IMR-90 (cell line): ENCODE measurements around the gene NFASC. TPM values are rescaled to one million over a fixed set of nuclear protein-coding genes. Genes with fewer than 3 reads are reported as not detected.

Experiments
- ATAC-seq: fragments of 200-7000 bp; cut with Tn5 transposase; 2 replicates; pipeline ENCODE4 v1.9.1; 2020; ENCODE audit warnings: low read depth, mild to moderate bottlenecking, moderate library complexity
- BruUV-seq: library from RNA; stranded (reverse); fragments of 400-500 nt; replicated peaks from 2 replicates; lab custom pipeline; 2021; lab: Mats Ljungman, UMichigan
- CTCF ChIA-PET: fragments of 300-600 bp; formaldehyde crosslinking; extraction: SDS; loops from one replicate; lab custom pipeline; 2021; ENCODE audit warnings: antibody characterized with exemption; lab: Yijun Ruan, JAX
- POLR2A ChIA-PET: fragments of 300-600 bp; sonication (Branson Sonifier 250); formaldehyde crosslinking; loops from one replicate; lab custom pipeline; 2022; ENCODE audit warnings: antibody characterized with exemption; ENCODE audit not compliant: unreplicated experiment; lab: Charles Lee
- DNase-seq: peaks from one replicate; pipeline ENCODE4 v3.0.0; 2013
- H2AFZ ChIP-seq: replicated peaks from 2 replicates; pipeline ENCODE3; 2013; ENCODE audit warnings: low read length, mild to moderate bottlenecking; ENCODE audit not compliant: poor library complexity
- H2AK5ac ChIP-seq: 2 replicates; pipeline ENCODE4 v1.6.1; 2013; ENCODE audit warnings: low read depth, low read length, inconsistent platforms
- H2AK9ac ChIP-seq: replicated peaks from 2 replicates; pipeline ENCODE3; 2013; ENCODE audit warnings: mild to moderate bottlenecking, low read depth, low read length, moderate library complexity; ENCODE audit not compliant: poor library complexity
- H2BK120ac ChIP-seq: 2 replicates; pipeline ENCODE4 v1.6.1; 2013; ENCODE audit warnings: low read depth, low read length, inconsistent platforms
- H2BK15ac ChIP-seq: 3 replicates; pipeline ENCODE4 v1.6.1; 2013; ENCODE audit warnings: low read depth, low read length, inconsistent platforms
- H2BK20ac ChIP-seq: 2 replicates; pipeline ENCODE4 v1.6.1; 2013; ENCODE audit warnings: low read depth, mild to moderate bottlenecking, inconsistent platforms, low read length, moderate library complexity
- H2BK5ac ChIP-seq: 2 replicates; pipeline ENCODE4 v1.6.1; 2013; ENCODE audit warnings: mild to moderate bottlenecking, low read depth, low read length, inconsistent platforms; ENCODE audit not compliant: poor library complexity, severe bottlenecking
- H3K14ac ChIP-seq: replicated peaks from 2 replicates; pipeline ENCODE4 v1.6.1; 2013; ENCODE audit warnings: low read depth, low read length, inconsistent platforms
- H3K18ac ChIP-seq: 2 replicates; pipeline ENCODE4 v1.6.1; 2013; ENCODE audit warnings: low read depth, low read length, control low read depth
- H3K23ac ChIP-seq: 2 replicates; pipeline ENCODE4 v1.6.1; 2013; ENCODE audit warnings: low read depth, low read length, inconsistent platforms
- H3K27ac ChIP-seq: 2 replicates; pipeline ENCODE4 v1.5.1; 2013; ENCODE audit warnings: mild to moderate bottlenecking, control low read depth, low read length; ENCODE audit not compliant: insufficient read depth
- H3K27me3 ChIP-seq: 2 replicates; pipeline ENCODE4 v1.6.1; 2013; ENCODE audit warnings: low read length; ENCODE audit not compliant: control insufficient read depth, insufficient read depth
- H3K36me3 ChIP-seq: 2 replicates; pipeline ENCODE4 v1.6.1; 2013; ENCODE audit warnings: low read length, mixed read lengths; ENCODE audit not compliant: control insufficient read depth, insufficient read depth
- H3K4ac ChIP-seq: 2 replicates; pipeline ENCODE4 v1.6.1; 2013; ENCODE audit warnings: low read depth, low read length, inconsistent platforms
- H3K4me1 ChIP-seq: 2 replicates; pipeline ENCODE4 v1.6.1; 2013; ENCODE audit warnings: low read length, mixed read lengths; ENCODE audit not compliant: control insufficient read depth, insufficient read depth
- H3K4me2 ChIP-seq: 2 replicates; pipeline ENCODE4 v1.6.1; 2013; ENCODE audit warnings: low read depth, mild to moderate bottlenecking, control low read depth, low read length, moderate library complexity
- H3K4me3 ChIP-seq: 2 replicates; pipeline ENCODE4 v1.5.1; 2013; ENCODE audit warnings: low read depth, mild to moderate bottlenecking, control low read depth, low read length, moderate library complexity; ENCODE audit not compliant: insufficient read depth
- H3K56ac ChIP-seq: 2 replicates; pipeline ENCODE4 v1.6.1; 2013; ENCODE audit warnings: low read length, inconsistent platforms; ENCODE audit not compliant: insufficient read depth; ENCODE audit errors: extremely low read depth
- H3K79me1 ChIP-seq, 2 experiments: 2 replicates each; pipeline ENCODE4 v1.6.1; 2013; ENCODE audit warnings: low read length in 2 of 2, inconsistent platforms in 1 of 2, low read depth in 1 of 2
- H3K9ac ChIP-seq: 2 replicates; pipeline ENCODE4 v1.6.1; 2013; ENCODE audit warnings: low read depth, low read length, control low read depth
- H3K9me1 ChIP-seq: 2 replicates; pipeline ENCODE4 v1.6.1; 2013; ENCODE audit warnings: low read length, inconsistent platforms; ENCODE audit not compliant: insufficient read depth
- H3K9me3 ChIP-seq: 2 replicates; pipeline ENCODE4 v1.6.1; 2013; ENCODE audit warnings: low read length; ENCODE audit not compliant: control insufficient read depth, insufficient read depth
- H4K20me1 ChIP-seq: 2 replicates; pipeline ENCODE4 v1.6.1; 2013; ENCODE audit warnings: low read length, inconsistent platforms; ENCODE audit not compliant: insufficient read depth
- H4K5ac ChIP-seq: 2 replicates; pipeline ENCODE4 v1.6.1; 2013; ENCODE audit warnings: mild to moderate bottlenecking, low read depth, low read length, control low read depth
- H4K8ac ChIP-seq, 2 experiments: 2 replicates each; pipeline ENCODE4 v1.6.1; 2013; ENCODE audit warnings: low read depth in 2 of 2, low read length in 2 of 2, control low read depth in 1 of 2, inconsistent platforms in 1 of 2
- H4K91ac ChIP-seq: 2 replicates; pipeline ENCODE4 v1.6.1; 2013; ENCODE audit warnings: low read depth, low read length, inconsistent platforms; ENCODE audit not compliant: insufficient read depth
- BHLHE40 ChIP-seq: fragments of 150-350 bp; IDR thresholded peaks from 2 replicates; pipeline ENCODE4 v1.6.1; 2016; ENCODE audit warnings: mild to moderate bottlenecking, low read depth, low read length
- CEBPB ChIP-seq: IDR thresholded peaks from 2 replicates; pipeline ENCODE4 v1.6.1; 2012; ENCODE audit warnings: low read depth, low read length, improper control_type of control experiment
- CHD1 ChIP-seq: IDR thresholded peaks from 2 replicates; pipeline ENCODE4 v1.6.1; 2012; ENCODE audit warnings: low read depth, low read length, improper control_type of control experiment
- CTCF ChIP-seq: conservative IDR thresholded peaks from 2 replicates; pipeline ENCODE4 v1.5.1; 2012; ENCODE audit warnings: mild to moderate bottlenecking, low read depth, low read length, improper control_type of control experiment
- FOS ChIP-seq: fragments of 150-350 bp; IDR thresholded peaks from 2 replicates; pipeline ENCODE4 v1.6.1; 2016; ENCODE audit warnings: low read depth, low read length
- MXI1 ChIP-seq: IDR thresholded peaks from 2 replicates; pipeline ENCODE4 v1.6.1; 2012; ENCODE audit warnings: low read depth, mild to moderate bottlenecking, low read length, moderate library complexity, borderline replicate concordance
- RFX5 ChIP-seq: IDR thresholded peaks from 2 replicates; pipeline ENCODE4 v1.8.0; 2012; ENCODE audit warnings: low read depth, mild to moderate bottlenecking, low read length, moderate library complexity
- SMC3 ChIP-seq: fragments of 150-350 bp; IDR thresholded peaks from 2 replicates; pipeline ENCODE4 v1.6.1; 2016; ENCODE audit warnings: low read depth, mild to moderate bottlenecking, antibody characterized with exemption, low read length, moderate library complexity
- USF2 ChIP-seq: fragments of 150-350 bp; IDR thresholded peaks from 2 replicates; pipeline ENCODE4 v1.6.1; 2017; ENCODE audit warnings: mild to moderate bottlenecking, antibody characterized with exemption, low read length, low read depth
- dilution Hi-C: fragments of 300-500 bp; cut with HindIII; formaldehyde crosslinking; loops from one replicate; pipeline ENCODE4 v1.14.3; 2018; ENCODE audit warnings: low sequenced_read_pairs; ENCODE audit not compliant: unreplicated experiment
- in situ Hi-C: fragments of 300-500 bp; cut with MboI; formaldehyde crosslinking; loops from 3 replicates; pipeline ENCODE4 v1.14.3; 2019; ENCODE audit warnings: low sequenced_read_pairs, inconsistent platforms, mixed read lengths
- intact Hi-C: fragments of 100-400 bp; cut with micrococcal nuclease; formaldehyde crosslinking; loops from 2 replicates; pipeline ENCODE4 v1.10.0; 2022
- polyA plus RNA-seq, 3 experiments: library from polyadenylated mRNA; depleted of rRNA; stranded (reverse); fragments of >200 nt; gene quantifications; 2 replicates each; pipeline ENCODE4 v1.2.3, GENCODE V29; 2012; ENCODE audit warnings: low replicate concordance in 1 of 3
- total RNA-seq: library from RNA; depleted of rRNA; stranded (reverse); fragments of >200 nt; gene quantifications from 2 replicates; pipeline ENCODE4 v1.2.3, GENCODE V29; 2012
- TF ChIP-seq, protein P1 (sequence below): fragments of 150-350 bp; IDR thresholded peaks from 2 replicates; pipeline ENCODE4 v1.6.1; 2016; ENCODE audit warnings: low read depth, mild to moderate bottlenecking, low read length, moderate library complexity, borderline replicate concordance

The NFASC gene
- total and polyA plus RNA-seq, 2 of the 4 experiments (the other 2 are of a cell fraction) = 0.18 to 0.79 TPM

GRCh38 chr1:204842892-204843291, 27.8 kb upstream of the NFASC start:
- Histone ChIP-seq H4K8ac (no peak overlapping the region), H2AFZ (no peak overlapping the region), H3K9me1 (no peaks in the 10 kb centered on the region), H2BK20ac (no peak overlapping the region), H3K79me1 (no peaks in the 10 kb centered on the region), H3K9me3 (no peaks in the 10 kb centered on the region), H2AK5ac (no peak overlapping the region), H2BK5ac (no peak overlapping the region), H2BK15ac (no peak overlapping the region), H4K91ac (no peak overlapping the region), H4K5ac (no peak overlapping the region), H3K9ac (no peak overlapping the region), H3K14ac (no peak overlapping the region), H3K4ac (no peak overlapping the region), H3K4me1 (no peaks in the 10 kb centered on the region), H2AK9ac (no peak overlapping the region), H2BK120ac (no peak overlapping the region), H3K4me2 (no peak overlapping the region), H3K18ac (no peak overlapping the region), H3K56ac (no peak overlapping the region), H3K27ac (no peak overlapping the region), H3K23ac (no peak overlapping the region), H3K27me3 (peaks cover 1% of the 10 kb centered on the region; the same call in 1 of the 2 replicates), H3K36me3 (no peaks in the 10 kb centered on the region), H4K20me1 (no peaks in the 10 kb centered on the region), H3K4me3 (no peak overlapping the region)
- ChIA-PET POLR2A (no interaction called here), CTCF (no interaction called here)
- DNase-seq (no peak), ATAC-seq (no peak)
- in situ Hi-C loops = no loop called here
- TF ChIP-seq SMC3 (no peak), FOS (no peak), RFX5 (no peak), MXI1 (no peak), USF2 (no peak), CTCF (no peak), CEBPB (no peak), CHD1 (no peak), BHLHE40 (no peak)
- TF ChIP-seq, protein P1, sequence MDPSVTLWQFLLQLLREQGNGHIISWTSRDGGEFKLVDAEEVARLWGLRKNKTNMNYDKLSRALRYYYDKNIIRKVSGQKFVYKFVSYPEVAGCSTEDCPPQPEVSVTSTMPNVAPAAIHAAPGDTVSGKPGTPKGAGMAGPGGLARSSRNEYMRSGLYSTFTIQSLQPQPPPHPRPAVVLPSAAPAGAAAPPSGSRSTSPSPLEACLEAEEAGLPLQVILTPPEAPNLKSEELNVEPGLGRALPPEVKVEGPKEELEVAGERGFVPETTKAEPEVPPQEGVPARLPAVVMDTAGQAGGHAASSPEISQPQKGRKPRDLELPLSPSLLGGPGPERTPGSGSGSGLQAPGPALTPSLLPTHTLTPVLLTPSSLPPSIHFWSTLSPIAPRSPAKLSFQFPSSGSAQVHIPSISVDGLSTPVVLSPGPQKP = no peak
- BruUV-seq = no TSS peak
- intact Hi-C loops = no loop called here
- dilution Hi-C loops = no loop called here
